ENCODE measurements around the gene ANKRD33B. TPM values are rescaled to one million over a fixed set of nuclear protein-coding genes. Genes with fewer than 3 reads are reported as not detected.

Gene ANKRD33B
- total and polyA plus RNA-seq, 2 experiments from 2014 or later = 1.5 to 2.0 TPM

DNA sequence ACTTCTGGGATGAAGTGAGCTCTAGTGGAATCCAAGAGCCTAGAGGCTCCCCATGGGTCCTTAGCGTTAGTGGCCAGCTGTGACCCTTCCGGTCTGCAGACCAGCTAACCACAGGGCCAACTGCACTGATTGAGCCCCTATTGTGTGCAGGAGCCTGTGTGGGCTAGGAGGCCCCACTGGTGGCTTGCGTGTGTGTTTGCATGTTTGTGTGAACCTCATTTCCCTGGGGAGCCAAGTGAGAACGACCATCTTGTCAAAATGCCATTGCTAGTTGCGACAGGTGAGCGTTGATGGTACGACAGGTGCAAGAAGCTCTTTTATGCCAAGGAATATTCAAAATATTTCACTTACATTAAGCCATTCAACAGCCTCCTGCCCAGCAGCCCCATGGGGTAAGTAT lies 44.1 kb upstream of the ANKRD33B start:
- Histone ChIP-seq H2AFZ (no peak overlapping the region), H3K27ac (no peak overlapping the region), H3K9me2 (replicated peaks; ENCODE audit: insufficient read depth) (no peaks in the 10 kb centered on the region), H3K4me1 (ENCODE audit: insufficient read depth) (no peaks in the 10 kb centered on the region), H4K20me1 (ENCODE audit: insufficient read depth, poor library complexity, severe bottlenecking) (no peaks in the 10 kb centered on the region), H3K4me3 (no peak overlapping the region), H3K27me3 (no peaks in the 10 kb centered on the region), H3K4me2 (no peak overlapping the region), H3K36me3 (replicated peaks; ENCODE audit: insufficient read depth, low read depth) (no peaks in the 10 kb centered on the region), H3K9me3 (ENCODE audit: low read depth) (no peaks in the 10 kb centered on the region), H3K79me2 (no peaks in the 10 kb centered on the region)
- 94% methylated on average over 7 of the region's 7 CpGs for WGBS (ENCODE audit: low lambda C conversion rate, missing lambda C conversion rate)
- no peak for TF ChIP-seq EZH2 (IDR thresholded peaks at IDR 0.05; ENCODE audit: borderline replicate concordance)
- TF ChIP-seq, protein P1, sequence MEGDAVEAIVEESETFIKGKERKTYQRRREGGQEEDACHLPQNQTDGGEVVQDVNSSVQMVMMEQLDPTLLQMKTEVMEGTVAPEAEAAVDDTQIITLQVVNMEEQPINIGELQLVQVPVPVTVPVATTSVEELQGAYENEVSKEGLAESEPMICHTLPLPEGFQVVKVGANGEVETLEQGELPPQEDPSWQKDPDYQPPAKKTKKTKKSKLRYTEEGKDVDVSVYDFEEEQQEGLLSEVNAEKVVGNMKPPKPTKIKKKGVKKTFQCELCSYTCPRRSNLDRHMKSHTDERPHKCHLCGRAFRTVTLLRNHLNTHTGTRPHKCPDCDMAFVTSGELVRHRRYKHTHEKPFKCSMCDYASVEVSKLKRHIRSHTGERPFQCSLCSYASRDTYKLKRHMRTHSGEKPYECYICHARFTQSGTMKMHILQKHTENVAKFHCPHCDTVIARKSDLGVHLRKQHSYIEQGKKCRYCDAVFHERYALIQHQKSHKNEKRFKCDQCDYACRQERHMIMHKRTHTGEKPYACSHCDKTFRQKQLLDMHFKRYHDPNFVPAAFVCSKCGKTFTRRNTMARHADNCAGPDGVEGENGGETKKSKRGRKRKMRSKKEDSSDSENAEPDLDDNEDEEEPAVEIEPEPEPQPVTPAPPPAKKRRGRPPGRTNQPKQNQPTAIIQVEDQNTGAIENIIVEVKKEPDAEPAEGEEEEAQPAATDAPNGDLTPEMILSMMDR (IDR thresholded peaks at IDR 0.05; ENCODE audit: poor library complexity) = no peak
- TF ChIP-seq EZH2phosphoT487 (IDR thresholded peaks at IDR 0.05; ENCODE audit: low read depth, severe bottlenecking, unreplicated experiment) = no peak
- DNase-seq (ENCODE audit: low spot score) = no peak

DNA sequence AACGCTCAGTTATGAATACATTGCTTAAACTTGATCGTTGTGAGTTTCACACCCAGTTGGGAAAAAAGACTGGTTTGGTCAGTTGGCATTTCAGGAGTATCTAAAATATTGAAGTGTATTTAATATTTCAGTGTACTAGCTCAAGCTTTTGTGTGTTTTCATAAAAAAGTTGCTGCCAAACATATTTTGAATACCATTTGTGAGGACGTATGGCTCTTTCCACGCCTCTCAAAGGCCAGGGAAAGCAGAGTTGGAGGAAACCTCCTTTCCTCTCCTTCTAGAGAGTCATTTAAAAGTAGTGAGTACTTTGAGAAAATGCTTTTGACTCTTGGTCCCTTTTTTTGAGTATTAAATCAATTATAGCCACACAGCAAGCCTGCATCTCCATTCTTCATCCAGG lies 43.2 kb upstream of the ANKRD33B start:
- no peak overlapping the region for H3K4me3 ChIP-seq
- H3K36me3 ChIP-seq (replicated peaks; ENCODE audit: insufficient read depth, low read depth) = no peaks in the 10 kb centered on the region
- no peaks in the 10 kb centered on the region for H3K9me3 ChIP-seq (ENCODE audit: low read depth)
- no peaks in the 10 kb centered on the region for H3K9me2 ChIP-seq (replicated peaks; ENCODE audit: insufficient read depth)
- DNase-seq (ENCODE audit: low spot score) = no peak
- H4K20me1 ChIP-seq (ENCODE audit: insufficient read depth, poor library complexity, severe bottlenecking) = no peaks in the 10 kb centered on the region
- no peak overlapping the region for H3K27ac ChIP-seq
- 84% methylated on average over 4 of the region's 4 CpGs for WGBS (ENCODE audit: low lambda C conversion rate, missing lambda C conversion rate)
- TF ChIP-seq, protein P1 (IDR thresholded peaks at IDR 0.05; ENCODE audit: poor library complexity) = no peak
- no peak for TF ChIP-seq EZH2phosphoT487 (IDR thresholded peaks at IDR 0.05; ENCODE audit: low read depth, severe bottlenecking, unreplicated experiment)
- no peak for TF ChIP-seq EZH2 (IDR thresholded peaks at IDR 0.05; ENCODE audit: borderline replicate concordance)
- no peaks in the 10 kb centered on the region for H3K79me2 ChIP-seq
- H2AFZ ChIP-seq = no peak overlapping the region
- no peaks in the 10 kb centered on the region for H3K27me3 ChIP-seq
- H3K4me1 ChIP-seq (ENCODE audit: insufficient read depth) = no peaks in the 10 kb centered on the region
- no peak overlapping the region for H3K4me2 ChIP-seq

DNA sequence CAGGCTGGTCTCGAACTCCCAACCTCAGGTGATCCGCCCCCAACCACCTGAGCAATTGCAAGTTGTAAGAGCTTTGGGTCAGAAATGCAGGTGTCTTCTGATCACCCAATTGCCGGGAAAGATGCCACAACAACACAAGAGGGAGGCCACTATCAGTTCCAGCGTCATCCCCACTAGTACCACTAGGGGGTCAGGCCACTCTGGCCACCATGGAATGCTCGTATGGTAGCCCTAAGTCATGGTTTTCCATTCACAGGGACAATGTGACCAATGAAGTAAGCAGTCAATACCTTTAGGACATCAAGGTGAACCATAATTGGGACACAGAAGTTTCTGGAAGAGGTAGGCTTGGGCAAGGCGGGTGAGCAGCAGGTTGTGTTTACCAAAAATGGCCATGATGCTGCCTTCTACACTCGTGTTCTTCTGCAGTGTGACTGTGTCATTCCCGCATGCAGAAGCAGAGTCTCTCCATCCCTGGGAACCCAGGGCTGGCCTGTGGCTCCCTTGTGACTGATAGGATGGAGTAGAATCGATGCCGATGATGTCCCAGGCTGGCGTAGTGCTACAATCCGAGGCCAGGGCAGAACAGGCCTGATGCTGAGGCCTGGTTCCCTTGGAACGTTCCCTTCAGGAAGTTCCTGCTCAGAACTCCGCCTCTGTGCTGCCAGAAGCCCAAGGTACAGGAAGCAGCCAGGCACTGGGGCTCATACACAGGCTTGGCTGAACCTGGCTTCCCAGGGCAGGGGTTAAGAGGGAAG lies 42.2 kb upstream of the ANKRD33B start:
- Histone ChIP-seq H3K27ac (no peak overlapping the region), H4K20me1 (ENCODE audit: insufficient read depth, poor library complexity, severe bottlenecking) (no peaks in the 10 kb centered on the region), H3K9me3 (ENCODE audit: low read depth) (no peaks in the 10 kb centered on the region), H2AFZ (no peak overlapping the region), H3K4me1 (ENCODE audit: insufficient read depth) (no peaks in the 10 kb centered on the region), H3K4me3 (no peak overlapping the region), H3K36me3 (replicated peaks; ENCODE audit: insufficient read depth, low read depth) (no peaks in the 10 kb centered on the region), H3K9me2 (replicated peaks; ENCODE audit: insufficient read depth) (no peaks in the 10 kb centered on the region), H3K79me2 (no peaks in the 10 kb centered on the region), H3K27me3 (no peaks in the 10 kb centered on the region), H3K4me2 (no peak overlapping the region)
- DNase-seq (ENCODE audit: low spot score) = no peak
- 96% methylated on average over 14 of the region's 14 CpGs for WGBS (ENCODE audit: low lambda C conversion rate, missing lambda C conversion rate)
- no peak for TF ChIP-seq EZH2phosphoT487 (IDR thresholded peaks at IDR 0.05; ENCODE audit: low read depth, severe bottlenecking, unreplicated experiment)
- TF ChIP-seq, protein P1 (IDR thresholded peaks at IDR 0.05; ENCODE audit: poor library complexity) = no peak
- TF ChIP-seq EZH2 (IDR thresholded peaks at IDR 0.05; ENCODE audit: borderline replicate concordance) = no peak
